ENCODE results near the gene SEMA3G. TPM values are rescaled to one million over a fixed set of nuclear protein-coding genes. Genes with fewer than 3 reads are reported as not detected.

Gene SEMA3G
- total and polyA plus RNA-seq, 2 donors (not counting 1 experiment from before 2014, with no cell fraction given) = 0.02 to 0.17 TPM

GRCh38 chr3:52458770-52459545 is 14.1 kb upstream of the SEMA3G start:
- H2AFZ ChIP-seq (ENCODE audit: low read length) = no peak overlapping the region
- peaks cover 24% of the 10 kb centered on the region for H3K79me2 ChIP-seq (ENCODE audit: control insufficient read depth, insufficient read depth, low read length)

GRCh38 chr3:52458031-52458760 is 13.3 kb upstream of the SEMA3G start:
- H3K79me2 ChIP-seq (ENCODE audit: control insufficient read depth, insufficient read depth, low read length) = peaks cover 22% of the 10 kb centered on the region

More at GRCh38 chr3:52458770-52459545, 14.1 kb upstream of the SEMA3G start:
- Histone ChIP-seq H3K27ac (ENCODE audit: insufficient read depth, low read length) (no peak overlapping the region), H3K36me3 (ENCODE audit: control insufficient read depth, insufficient read depth, low read length) (peaks cover 9% of the 10 kb centered on the region), H4K20me1 (ENCODE audit: control insufficient read depth, extremely low read depth, insufficient read depth, low read length) (no peaks in the 10 kb centered on the region), H3K4me2 (ENCODE audit: extremely low read depth, insufficient read depth, low read length) (no peak overlapping the region), H3K4me1 (ENCODE audit: control insufficient read depth, extremely low read depth, insufficient read depth, low read length) (peaks cover 7% of the 10 kb centered on the region), H3K9me3 (ENCODE audit: control insufficient read depth, insufficient read depth, low read depth, low read length) (no peaks in the 10 kb centered on the region), H3K4me3 (replicated peaks in 1 of 4; ENCODE audit: control extremely low read depth in 1 of 4, insufficient read depth in 1 of 4, low read depth in 3 of 4, low read length in 4 of 4) (no peak overlapping the region), H3K27me3 (ENCODE audit: control insufficient read depth, insufficient read depth, low read length) (no peaks in the 10 kb centered on the region), H3K9ac (ENCODE audit: insufficient read depth, low read length) (no peak overlapping the region)
- no peak for DNase-seq (ENCODE audit: low read depth in 2 of 2)
- TF ChIP-seq EZH2 (IDR thresholded peaks at IDR 0.05; ENCODE audit: low read length, missing control alignments) (no peak), CTCF (conservative IDR thresholded peaks at IDR 0.05 in 1 of 2, IDR thresholded peaks at IDR 0.05 in 1 of 2; ENCODE audit: low read depth in 1 of 2, low read length in 2 of 2) (no peak)

More at GRCh38 chr3:52458031-52458760, 13.3 kb upstream of the SEMA3G start:
- TF ChIP-seq CTCF (conservative IDR thresholded peaks at IDR 0.05 in 1 of 2, IDR thresholded peaks at IDR 0.05 in 1 of 2; ENCODE audit: low read depth in 1 of 2, low read length in 2 of 2) = no peak
- no peak for TF ChIP-seq EZH2 (IDR thresholded peaks at IDR 0.05; ENCODE audit: low read length, missing control alignments)
- no peak for DNase-seq (ENCODE audit: low read depth in 2 of 2)
- Histone ChIP-seq H3K27me3 (ENCODE audit: control insufficient read depth, insufficient read depth, low read length) (no peaks in the 10 kb centered on the region), H3K4me3 (replicated peaks in 1 of 4; ENCODE audit: control extremely low read depth in 1 of 4, insufficient read depth in 1 of 4, low read depth in 3 of 4, low read length in 4 of 4) (no peak overlapping the region), H3K4me2 (ENCODE audit: extremely low read depth, insufficient read depth, low read length) (no peak overlapping the region), H3K4me1 (ENCODE audit: control insufficient read depth, extremely low read depth, insufficient read depth, low read length) (peaks cover 7% of the 10 kb centered on the region), H2AFZ (ENCODE audit: low read length) (no peak overlapping the region), H3K36me3 (ENCODE audit: control insufficient read depth, insufficient read depth, low read length) (peaks cover 9% of the 10 kb centered on the region), H3K9ac (ENCODE audit: insufficient read depth, low read length) (no peak overlapping the region), H3K27ac (ENCODE audit: insufficient read depth, low read length) (no peak overlapping the region), H3K9me3 (ENCODE audit: control insufficient read depth, insufficient read depth, low read depth, low read length) (no peaks in the 10 kb centered on the region), H4K20me1 (ENCODE audit: control insufficient read depth, extremely low read depth, insufficient read depth, low read length) (no peaks in the 10 kb centered on the region)
